ENCODE measurements around the gene HOXC9.

The HOXC9 gene

GRCh38 chr12:53985994-53986685, 13.8 kb upstream of the HOXC9 start (continued):
- TF ChIP-seq ZNF518A (tag by site-specific recombination; conservative IDR thresholded peaks at IDR 0.05; ENCODE audit: low read depth) (no peak), ZBTB20 (tag by site-specific recombination; IDR thresholded peaks at IDR 0.05) (peak; percentile 48; the same call in 1 of the 2 replicates), ZNF169 (tag by site-specific recombination; IDR thresholded peaks at IDR 0.05) (no peak), ZNF677 (tag by site-specific recombination; IDR thresholded peaks at IDR 0.05) (no peak), REST (tag by site-specific recombination; IDR thresholded peaks at IDR 0.05) (no peak), ZNF639 (tag by site-specific recombination; IDR thresholded peaks at IDR 0.05) (no peak), ZNF335 (tag by site-specific recombination; conservative IDR thresholded peaks at IDR 0.05) (peak; percentile 45), ZBTB48 (tag by site-specific recombination; IDR thresholded peaks at IDR 0.05) (no peak), KLF17 (tag by site-specific recombination; IDR thresholded peaks at IDR 0.05) (0 out of 2 replicates have a peak, but pooled peaks have one; percentile 23), EGR2 (tag by site-specific recombination; IDR thresholded peaks at IDR 0.05; ENCODE audit: low read depth) (0 out of 2 replicates have a peak, but pooled peaks have one; percentile 22), HOXD13 (CRISPR knock-in tag; IDR thresholded peaks at IDR 0.05; ENCODE audit: borderline replicate concordance) (no peak), HIC1 (tag by site-specific recombination; IDR thresholded peaks at IDR 0.05) (no peak), ZBTB7A (tag by site-specific recombination; IDR thresholded peaks at IDR 0.05; ENCODE audit: low read depth) (no peak), ZNF221 (tag by site-specific recombination; IDR thresholded peaks at IDR 0.05; ENCODE audit: borderline replicate concordance) (no peak), ZNF26 (tag by site-specific recombination; IDR thresholded peaks at IDR 0.05) (no peak), ZNF776 (tag by site-specific recombination; IDR thresholded peaks at IDR 0.05; ENCODE audit: borderline replicate concordance) (no peak), IKZF3 (tag by site-specific recombination; IDR thresholded peaks at IDR 0.05) (peak; percentile 20; the same call in 1 of the 2 replicates), ZNF596 (tag by site-specific recombination; IDR thresholded peaks at IDR 0.05) (no peak), ZNF664 (tag by site-specific recombination; IDR thresholded peaks at IDR 0.05) (no peak), ZNF132 (tag by site-specific recombination; IDR thresholded peaks at IDR 0.05; ENCODE audit: borderline replicate concordance) (no peak), ZNF660 (tag by site-specific recombination; IDR thresholded peaks at IDR 0.05) (no peak), ZIC2 (tag by site-specific recombination; IDR thresholded peaks at IDR 0.05) (peak; percentile 88), ZNF426 (tag by site-specific recombination; IDR thresholded peaks at IDR 0.05) (no peak), ZNF529 (tag by site-specific recombination; IDR thresholded peaks at IDR 0.05; ENCODE audit: insufficient replicate concordance) (no peak), GLI4 (tag by site-specific recombination; IDR thresholded peaks at IDR 0.05) (no peak)

Measured in HEK293 (cell line).